ENCODE data around the gene DENND5A.

GRCh38 chr11:9265211-9266131 is at the start of gene DENND5A:
- TF ChIP-seq, protein P1, sequence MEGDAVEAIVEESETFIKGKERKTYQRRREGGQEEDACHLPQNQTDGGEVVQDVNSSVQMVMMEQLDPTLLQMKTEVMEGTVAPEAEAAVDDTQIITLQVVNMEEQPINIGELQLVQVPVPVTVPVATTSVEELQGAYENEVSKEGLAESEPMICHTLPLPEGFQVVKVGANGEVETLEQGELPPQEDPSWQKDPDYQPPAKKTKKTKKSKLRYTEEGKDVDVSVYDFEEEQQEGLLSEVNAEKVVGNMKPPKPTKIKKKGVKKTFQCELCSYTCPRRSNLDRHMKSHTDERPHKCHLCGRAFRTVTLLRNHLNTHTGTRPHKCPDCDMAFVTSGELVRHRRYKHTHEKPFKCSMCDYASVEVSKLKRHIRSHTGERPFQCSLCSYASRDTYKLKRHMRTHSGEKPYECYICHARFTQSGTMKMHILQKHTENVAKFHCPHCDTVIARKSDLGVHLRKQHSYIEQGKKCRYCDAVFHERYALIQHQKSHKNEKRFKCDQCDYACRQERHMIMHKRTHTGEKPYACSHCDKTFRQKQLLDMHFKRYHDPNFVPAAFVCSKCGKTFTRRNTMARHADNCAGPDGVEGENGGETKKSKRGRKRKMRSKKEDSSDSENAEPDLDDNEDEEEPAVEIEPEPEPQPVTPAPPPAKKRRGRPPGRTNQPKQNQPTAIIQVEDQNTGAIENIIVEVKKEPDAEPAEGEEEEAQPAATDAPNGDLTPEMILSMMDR (IDR thresholded peaks at IDR 0.05 in 2 of 3, conservative IDR thresholded peaks at IDR 0.05 in 1 of 3; ENCODE audit: control insufficient read depth in 2 of 3, extremely low read depth in 1 of 3, insufficient read depth in 1 of 3, low read depth in 3 of 3, low read length in 3 of 3): no peak; a peak in 1 of 6 replicates
- TF ChIP-seq GABPA (IDR thresholded peaks at IDR 0.05; ENCODE audit: low read depth) (no peak), SMAD1 (IDR thresholded peaks at IDR 0.05; ENCODE audit: low read depth, partially characterized antibody) (no peak), HDAC6 (IDR thresholded peaks at IDR 0.05; ENCODE audit: unreplicated experiment) (no peak), PAX5 (IDR thresholded peaks at IDR 0.05; ENCODE audit: borderline replicate concordance, low read depth, low read length) (no peak), POLR2AphosphoS5 (IDR thresholded peaks at IDR 0.05; ENCODE audit: low read length) (peak; percentile 30; the same call in 1 of the 2 replicates)
